D341Med (cell line): ENCODE data around the gene AGBL1.

Experiments
- DNase-seq: peaks from one replicate; pipeline ENCODE4 v3.0.0; 2012; ENCODE audit warnings: low spot score

Gene AGBL1

DNA sequence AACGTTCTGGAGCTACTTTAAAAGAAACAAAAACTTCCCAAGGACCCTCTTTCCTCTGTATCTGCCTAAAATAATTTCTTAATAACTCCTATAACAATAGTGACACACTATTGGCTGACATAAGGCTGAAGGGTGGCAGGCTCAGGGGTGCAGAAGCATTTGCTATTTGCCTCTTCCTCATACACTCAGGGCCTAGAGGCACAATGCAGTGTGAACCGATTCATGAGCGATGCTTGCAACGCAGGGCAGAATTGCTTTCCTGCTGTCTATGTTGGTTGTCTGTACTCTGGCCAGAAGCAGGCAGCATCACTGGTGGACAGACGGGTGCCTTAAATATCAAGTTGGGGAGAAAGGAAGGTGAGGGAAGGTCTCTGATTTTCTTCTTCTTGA lies 157.4 kb downstream of the AGBL1 start:
- DNase-seq = no peak

DNA sequence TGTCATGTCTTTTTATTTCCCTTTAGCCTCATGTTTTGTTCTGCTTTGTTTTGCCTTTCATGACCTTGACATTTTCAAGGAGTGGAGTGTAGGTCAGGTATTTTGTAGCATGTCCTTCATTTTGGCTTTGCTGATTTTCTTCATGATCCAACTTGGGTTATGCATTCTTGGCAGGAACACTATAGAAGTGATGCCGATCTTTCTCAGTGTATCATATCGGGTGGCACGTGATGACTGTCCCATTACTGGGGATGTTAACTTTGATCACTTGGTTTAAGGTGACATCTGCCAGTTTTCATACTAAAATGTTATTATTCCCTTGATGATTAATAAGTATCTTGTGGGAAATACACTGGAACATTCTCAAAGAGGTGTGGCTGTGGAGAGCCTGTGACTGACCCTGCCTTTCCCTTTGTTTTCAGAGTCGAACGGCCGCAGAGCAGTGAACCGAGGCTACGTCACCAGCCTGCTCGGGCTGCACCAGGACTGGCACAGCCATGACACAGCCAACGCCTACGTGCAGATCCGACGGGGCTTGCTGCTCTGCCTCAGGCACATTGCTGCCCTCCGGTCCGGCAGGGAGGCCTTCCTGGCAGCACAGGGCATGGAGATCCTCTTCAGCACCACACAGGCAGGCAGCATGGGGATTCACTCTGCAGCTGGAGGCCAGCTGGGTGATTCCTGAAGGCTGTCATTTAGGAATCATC lies 167.7 kb downstream of the AGBL1 start:
- DNase-seq = no peak

DNA sequence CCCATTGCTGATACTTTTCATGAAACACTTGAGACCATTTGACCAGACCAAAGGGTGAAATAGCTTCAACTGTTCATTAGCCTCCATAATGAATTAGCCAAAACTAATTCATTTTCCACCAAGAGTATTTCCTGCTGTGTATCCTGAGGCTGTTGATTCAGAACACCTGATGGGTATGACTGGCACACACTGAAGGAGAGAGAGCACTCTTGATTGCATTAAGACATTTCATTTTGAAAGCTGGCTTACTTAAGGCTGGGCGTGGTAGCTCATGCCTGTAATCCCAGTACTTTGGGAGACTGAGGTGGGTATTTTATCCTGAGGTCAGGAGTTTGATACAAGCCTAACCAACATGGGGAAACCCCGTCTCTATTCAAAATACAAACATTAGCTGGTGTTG lies 175.6 kb downstream of the AGBL1 start:
- DNase-seq = no peak

DNA sequence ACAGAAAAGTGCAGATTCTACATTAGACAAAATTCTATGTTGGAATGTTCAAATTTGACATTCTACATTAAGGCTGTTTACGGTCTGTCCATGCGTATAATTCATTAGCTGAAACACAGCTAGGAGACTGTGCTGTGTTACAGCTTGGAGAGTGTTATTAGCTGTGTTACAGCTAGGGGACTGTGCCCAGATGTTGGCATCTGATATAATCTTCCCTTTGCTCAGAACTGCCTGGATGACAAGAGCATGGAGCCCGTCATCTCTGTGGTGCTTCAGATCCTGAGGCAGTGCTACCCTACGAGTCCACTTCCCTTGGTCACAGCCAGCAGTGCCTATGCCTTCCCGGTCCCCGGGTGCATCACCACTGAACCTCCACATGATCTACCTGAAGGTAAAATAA lies 177.0 kb downstream of the AGBL1 start:
- no peak for DNase-seq

DNA sequence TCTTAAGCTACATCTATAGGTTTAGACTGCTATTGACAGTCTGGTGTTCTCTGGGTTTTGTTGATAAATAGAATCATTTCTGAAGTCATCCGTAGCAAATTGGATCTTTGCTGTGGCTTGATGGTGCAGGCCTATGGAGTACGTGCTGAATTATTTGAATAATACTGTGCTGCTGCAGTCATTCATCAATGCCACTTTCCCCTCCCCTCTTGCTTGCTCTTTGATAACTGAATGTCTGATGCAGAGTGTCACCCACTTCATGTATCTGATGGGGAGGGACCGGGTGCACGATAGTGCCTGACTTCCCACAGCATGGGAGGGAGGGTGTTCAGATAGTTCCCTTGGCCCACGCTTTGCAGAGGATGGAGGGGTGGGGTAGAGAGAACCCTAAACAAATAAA lies 179.9 kb downstream of the AGBL1 start:
- DNase-seq = no peak

DNA sequence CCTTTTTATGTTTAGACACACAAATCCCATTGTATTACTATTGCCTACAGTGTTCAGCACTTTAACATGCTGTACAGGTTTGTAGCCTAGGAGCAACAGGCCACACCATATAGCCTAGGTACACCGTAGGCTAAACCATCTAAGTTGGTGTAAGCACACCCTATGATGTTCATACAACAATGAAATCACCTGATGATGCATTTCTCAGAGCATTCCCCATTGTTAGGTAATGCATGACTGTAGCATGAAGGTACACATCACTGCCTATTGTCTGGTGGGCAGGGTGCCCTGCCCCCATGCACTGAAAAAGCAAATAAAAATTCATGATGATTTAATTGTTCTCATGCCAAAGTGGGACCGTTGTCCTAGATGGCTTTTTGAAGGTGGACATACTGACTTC lies 183.6 kb downstream of the AGBL1 start:
- no peak for DNase-seq

DNA sequence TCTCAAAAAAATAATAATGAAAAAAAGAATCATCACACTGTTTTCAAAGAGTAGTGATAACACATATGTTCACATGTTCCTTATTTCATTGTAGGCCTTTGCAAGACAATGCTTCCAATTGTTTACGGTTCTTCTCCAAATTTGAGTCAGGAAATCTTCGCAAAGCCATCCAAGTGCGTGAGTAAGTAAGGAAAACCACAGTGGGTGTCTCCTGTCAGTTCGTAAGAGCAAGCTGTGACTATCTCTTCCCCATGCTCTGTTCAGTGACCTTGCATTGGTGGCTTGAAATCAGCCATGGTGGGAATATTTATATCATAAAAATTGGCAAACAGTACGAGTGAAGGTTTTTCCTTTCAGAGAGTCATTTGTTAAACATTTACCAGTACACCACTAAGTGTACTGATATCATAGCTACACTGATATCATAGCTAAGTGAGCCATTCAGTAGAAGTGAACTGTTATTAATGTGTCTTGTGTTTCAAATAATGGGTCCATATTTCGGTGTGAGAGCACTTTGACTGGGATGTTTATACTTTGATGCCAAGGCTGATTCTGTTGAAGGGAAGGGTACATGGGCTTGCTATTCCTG lies 187.3 kb downstream of the AGBL1 start:
- no peak for DNase-seq

DNA sequence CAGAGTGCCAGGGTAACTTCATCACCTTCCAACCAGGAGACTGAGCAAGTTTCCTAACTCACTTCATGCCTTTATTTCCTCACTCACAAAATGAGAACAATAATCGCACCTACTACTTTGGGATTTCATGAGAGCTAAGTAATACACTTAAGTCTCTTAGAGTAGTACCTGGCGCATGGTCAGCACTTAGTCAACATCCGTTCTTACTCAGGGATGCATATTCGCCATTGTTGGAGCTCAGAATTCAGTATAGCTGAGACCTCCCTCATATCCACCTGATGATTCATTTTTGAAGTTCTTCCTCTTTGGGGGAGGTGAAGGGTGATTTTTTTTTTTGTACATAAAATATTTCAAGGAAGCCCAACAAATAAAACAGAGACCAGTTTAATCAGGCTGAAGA lies 188.2 kb downstream of the AGBL1 start:
- no peak for DNase-seq

DNA sequence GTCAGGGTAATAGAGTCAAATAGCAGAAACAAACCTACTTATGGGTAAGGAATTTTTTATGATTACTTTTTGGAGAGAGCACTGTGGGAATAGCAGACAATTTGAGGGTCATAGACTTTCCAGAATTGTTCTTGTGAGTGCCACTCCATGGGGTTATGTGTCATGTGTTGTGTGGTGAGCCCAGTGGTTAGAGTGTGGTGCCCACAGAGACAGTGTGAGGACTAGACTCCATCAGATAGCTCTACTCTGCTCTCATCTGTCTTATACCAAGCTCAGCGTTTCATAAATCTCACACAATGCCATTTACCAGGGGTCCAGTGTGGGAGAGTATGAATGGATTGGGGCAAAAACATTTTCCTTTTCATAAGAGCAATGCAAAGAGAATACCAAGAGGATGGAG lies 188.9 kb downstream of the AGBL1 start:
- DNase-seq = no peak

DNA sequence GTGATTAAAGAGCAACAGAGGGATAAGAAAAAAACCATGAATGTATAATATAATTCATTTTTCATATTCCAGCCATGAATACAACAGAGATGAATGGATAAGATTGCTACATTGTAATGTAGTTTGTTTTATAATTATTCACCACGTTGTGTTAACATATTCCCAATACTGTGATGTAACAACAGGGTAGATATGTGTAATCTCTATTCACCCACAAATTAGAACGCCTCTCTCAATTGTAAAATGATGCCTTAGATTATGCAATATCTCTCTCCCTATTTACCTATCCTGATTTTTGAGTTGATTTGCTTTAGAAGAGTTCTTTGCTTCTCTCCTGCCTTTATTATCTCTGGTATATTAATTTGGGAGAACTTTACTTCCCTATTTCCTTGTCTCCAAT lies 193.6 kb downstream of the AGBL1 start:
- DNase-seq = no peak

DNA sequence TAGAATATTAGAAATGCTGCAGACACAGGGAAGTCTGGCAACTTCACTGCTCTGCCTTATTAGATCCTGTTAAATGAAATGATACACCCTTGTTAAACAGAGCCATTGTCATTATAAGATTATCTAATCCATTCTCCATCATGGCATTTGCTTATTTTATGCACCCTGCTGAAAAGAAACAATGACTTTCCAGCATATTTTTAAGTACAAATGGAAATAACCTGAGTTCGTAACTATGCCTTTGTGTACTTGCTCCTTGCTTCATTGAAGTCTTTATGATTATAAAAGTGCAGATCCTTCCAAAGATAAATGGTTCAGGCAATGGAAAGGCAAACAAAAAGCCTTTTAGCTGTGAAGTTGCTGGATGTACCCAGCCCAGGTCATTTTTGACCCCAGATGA lies 195.7 kb downstream of the AGBL1 start:
- DNase-seq = no peak

DNA sequence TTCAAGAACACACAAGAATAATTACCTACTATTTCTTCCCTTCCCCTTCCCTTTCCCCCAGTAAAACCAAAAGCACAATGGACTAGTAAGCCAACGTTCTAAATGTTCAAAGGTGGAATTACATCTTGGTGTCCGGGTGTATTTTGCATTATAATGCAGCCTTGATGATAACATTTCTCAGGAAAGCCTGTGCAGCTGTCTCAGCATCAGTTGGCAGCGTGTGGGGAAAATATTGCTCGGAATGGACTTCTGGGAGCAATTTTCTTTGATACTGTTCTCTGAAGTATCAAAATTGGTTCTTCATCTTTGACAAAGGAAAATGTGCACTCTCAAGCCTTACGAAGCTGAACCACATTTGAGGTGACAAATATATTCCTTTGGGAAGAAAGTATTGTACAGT lies 198.9 kb downstream of the AGBL1 start:
- DNase-seq = no peak

DNA sequence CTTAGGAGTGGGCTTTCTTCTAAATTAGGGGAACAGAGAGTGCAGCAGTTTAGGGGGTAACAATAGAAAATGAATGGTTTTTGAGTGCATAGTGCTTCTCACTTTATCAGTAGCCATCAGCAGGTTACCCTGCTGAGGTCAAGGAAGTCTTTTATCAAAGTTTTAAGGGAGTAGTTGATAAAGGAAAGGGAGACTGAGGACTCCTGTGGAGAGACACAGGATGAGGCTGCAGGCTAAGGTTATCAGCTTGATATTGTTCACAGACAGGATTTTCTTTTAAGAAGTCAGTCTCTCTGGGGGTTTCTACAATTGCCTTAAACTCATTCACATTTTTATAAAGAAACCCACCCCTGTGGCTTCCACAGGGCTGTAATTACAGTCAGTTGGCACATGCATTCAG lies 205.0 kb downstream of the AGBL1 start:
- no peak for DNase-seq

DNA sequence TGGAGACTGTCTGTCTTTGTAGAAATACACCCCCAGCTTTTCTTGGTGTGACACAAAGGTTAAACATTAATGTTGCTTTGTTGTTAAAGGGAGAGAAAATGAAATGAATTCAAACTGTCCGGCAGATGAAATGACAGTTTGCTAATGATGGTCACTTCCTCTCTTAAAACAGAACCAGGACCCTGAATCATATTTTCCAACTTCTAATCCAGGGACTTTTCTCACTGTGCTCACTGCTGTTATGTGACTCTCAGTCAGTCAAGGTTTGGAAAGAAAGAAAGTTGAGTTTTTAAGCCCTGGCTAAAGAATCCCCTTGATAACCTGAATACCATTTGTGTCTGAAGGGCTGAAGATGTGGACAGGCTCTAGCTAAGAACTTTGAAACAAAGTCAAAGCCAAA lies 215.8 kb downstream of the AGBL1 start:
- DNase-seq = no peak

DNA sequence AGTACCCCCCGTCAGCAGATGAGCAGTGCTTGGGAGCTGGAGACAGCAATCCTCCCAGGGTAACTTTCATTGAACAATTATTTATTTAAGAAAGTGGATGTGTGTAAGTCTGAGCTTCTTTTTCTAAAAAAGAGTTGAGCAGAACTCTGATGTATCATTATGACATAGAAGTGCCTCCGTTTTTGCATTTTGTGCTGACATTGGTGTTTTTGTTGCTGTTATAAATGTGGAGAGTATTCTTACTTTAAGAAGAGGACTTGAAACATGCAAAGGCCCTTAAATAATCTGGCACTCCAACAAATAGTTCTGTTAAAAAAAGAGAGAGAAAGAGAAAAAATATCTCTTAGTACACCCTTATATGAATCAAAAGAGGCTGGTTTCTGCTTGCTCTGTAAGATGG lies 217.1 kb downstream of the AGBL1 start:
- no peak for DNase-seq

DNA sequence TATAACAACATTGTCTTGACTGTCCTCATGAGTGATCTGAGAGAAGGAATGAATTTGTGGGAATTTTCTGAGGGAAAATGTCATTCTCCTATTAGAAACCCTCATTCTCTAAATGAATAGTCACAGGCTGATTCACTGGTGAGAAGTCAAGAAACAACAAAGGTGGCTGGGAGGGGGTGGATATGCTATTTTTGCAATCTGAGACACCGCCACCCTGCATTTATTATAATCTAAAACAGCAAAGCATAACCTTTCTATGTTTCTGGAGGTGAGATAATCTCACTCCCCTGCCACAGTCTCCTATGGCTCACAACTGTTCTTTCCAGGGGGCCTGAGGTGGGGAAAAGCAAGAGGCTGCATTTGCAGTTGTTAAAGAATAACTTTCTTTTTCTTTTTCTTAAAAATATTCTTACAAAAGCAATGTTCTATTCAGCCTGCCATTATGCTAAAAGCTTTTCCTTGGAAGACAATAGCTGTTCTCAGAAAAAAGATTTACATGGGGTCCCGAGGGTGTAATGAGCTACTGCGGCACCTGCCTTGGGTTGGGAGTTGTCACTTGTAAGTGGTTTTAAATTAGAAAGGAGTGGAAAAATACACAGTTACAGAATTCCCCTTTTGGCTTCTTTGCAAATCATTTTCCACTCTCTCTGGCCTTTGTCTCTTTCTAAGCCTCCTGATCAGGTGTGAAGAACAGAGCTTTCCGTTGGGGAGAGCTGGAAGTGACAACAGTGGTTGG lies 220.9 kb downstream of the AGBL1 start:
- no peak for DNase-seq

DNA sequence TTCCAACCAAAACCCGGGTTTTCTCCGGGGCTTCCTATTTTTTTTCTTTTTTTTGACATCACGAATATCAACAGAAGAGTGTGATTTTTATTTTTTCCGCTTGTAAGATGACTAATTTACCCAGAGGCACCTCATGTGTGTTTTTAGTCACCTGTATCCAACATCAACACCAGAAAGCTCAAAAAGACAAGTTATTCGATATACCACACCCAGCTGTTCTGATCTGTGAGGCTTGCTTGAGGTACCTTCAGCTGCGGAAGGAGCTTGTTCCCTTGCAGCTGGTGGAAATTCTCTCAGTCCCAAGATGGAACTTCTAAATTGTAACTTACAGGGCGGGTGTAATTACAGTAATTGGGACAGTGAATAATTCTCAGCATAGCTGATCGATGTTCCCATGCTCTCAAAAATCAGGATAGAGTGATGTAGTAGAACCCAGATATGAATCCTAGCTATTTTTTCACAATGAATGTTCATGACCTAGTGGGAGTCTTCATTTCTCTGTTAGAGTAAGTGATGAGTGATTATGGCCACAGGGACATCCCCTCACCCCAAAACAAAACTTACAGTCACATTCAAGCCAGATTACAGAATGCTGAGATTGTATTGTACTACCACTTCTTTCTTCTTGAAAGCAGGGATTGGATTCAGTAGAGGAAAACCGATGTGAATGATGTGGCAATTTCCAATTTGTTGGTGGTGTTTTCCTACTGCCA lies 232.1 kb downstream of the AGBL1 start:
- no peak for DNase-seq

DNA sequence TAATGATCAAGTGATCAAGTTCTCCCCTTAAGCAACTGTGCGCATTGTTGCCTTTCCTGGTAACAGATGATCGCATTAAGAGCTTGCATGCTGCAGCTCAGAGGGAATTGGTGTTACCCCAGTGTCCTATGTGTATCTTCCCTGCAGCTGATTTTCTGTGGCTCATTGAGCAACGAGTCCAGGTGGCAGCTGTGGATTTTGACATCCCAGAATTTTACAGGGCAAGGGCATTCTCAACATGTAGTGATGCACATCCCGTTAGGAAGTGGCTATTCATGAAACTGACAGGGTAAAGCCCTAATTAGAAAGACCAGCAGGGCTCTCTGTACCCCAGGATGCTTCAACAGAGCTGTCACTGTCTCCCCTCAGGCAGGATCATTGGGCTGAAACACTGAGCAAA lies 232.8 kb downstream of the AGBL1 start:
- DNase-seq = no peak

DNA sequence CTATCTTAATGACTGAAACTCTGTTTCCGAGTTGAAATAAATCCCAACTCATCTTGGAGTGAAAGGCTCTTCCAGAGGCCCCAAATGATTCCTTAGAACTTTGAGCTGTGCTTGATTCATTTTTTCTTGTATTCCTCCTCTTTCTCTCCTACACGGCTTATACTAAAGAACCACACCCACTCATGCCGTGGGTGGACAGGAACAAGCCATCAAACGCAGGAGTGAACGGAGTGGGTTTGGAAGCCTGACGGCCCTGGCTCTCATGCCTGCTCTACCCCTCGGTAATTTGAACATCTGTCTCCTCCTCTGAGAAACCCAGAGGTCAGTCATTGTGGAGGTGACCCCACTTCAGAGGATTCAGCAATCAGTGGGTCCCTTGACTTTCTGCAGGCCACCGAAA lies 236.5 kb downstream of the AGBL1 start:
- no peak for DNase-seq

DNA sequence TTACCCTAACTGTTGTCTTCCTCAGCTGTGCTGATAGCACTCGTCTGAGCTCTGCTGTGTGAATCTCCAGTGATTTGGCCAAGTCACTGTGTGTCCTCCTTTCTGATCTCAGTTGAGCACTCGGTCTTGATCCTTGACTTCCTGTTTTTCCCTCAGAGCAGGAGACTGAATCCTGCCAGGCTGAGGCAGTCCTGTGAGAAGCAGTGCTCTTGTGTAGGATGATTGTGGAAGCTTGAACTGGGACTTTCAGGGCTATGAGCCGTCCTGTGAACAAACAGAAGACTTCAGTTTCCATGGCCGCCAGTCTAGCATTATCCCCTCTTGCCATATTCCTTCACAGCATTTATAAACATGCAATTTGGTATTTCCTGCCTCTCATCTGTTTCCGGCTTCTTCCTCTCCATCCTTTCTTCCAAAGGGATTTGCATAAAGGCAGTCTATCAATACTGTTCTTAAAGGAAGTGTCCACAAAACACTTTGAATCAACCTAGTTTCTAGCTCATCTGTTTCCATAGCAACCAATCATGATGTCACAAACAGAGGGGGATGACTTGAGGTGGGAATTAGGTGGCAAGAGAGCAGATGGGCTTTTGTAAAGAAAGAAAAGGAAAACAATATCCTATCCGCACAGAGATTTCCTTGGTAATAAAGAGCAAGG lies 237.2 kb downstream of the AGBL1 start:
- DNase-seq = no peak

DNA sequence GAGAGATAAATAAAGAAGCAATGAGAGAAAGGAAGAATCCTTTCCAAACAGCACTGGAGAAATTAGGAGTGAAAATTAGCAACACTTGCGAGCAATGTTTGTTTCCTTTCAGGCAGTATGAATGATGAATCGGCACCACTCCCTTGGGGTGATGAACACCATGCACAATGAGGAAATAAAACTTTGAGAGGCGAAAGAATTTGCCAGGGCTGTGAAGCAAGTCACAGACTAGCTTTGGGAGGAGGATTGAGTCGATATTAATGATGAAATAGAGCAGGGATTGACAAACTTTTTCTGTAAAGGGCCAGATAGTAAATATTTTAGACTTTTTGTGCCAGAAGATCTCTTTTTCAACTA lies 237.7 kb downstream of the AGBL1 start:
- no peak for DNase-seq

DNA sequence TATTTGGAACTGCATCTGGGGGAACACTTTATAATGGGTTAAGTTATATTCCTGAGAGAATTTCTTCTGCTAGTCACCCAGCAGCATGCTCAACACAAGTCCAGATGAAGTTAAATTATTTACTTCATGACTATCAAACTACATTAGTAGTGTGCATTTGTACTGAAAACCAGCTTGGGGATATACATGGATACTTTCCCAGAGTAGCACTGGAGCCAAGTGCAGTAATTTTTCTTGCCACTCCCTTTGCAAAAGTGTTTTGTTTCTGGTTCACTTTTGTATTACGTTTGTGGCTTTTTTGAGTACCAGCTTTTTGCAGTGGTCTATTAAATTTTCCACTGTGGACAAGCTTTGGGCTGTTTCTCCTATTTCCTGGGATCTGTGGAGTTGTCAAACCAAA lies 243.0 kb downstream of the AGBL1 start:
- no peak for DNase-seq
